ENCODE results near the gene HSPB8.

The HSPB8 gene

DNA sequence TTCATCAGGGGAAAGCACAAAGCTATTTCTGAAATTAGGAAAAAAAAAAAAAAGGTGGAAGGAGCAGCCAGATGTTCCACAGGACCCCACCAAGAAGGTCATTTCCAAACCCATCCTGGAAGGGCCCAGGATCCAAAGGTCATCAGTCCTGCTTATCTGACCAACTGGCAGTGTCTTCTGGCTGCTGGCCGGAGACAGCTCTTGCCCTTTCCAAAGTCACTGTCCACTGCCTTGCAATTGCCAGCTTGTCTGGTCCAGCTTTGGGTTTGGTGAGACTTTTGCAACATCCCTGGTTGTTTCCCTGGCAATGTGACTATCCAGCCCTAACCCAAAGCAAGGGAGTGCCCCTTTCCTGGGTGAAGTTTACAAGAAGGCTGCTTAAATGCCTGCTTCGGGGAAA lies 18.9 kb upstream of the HSPB8 start:
- no peaks in the 10 kb centered on the region for H3K27me3 ChIP-seq (ENCODE audit: insufficient read depth, low read depth)
- no peak for TF ChIP-seq CTCF (conservative IDR thresholded peaks at IDR 0.05; ENCODE audit: low read depth, low read length)
- H3K9ac ChIP-seq: no peak overlapping the region
- H3K4me2 ChIP-seq: no peak overlapping the region
- H2AFZ ChIP-seq (ENCODE audit: low read depth): no peak overlapping the region
- no peaks in the 10 kb centered on the region for H4K20me1 ChIP-seq (ENCODE audit: insufficient read depth)
- no peak overlapping the region for H3K27ac ChIP-seq
- H3K79me2 ChIP-seq (ENCODE audit: insufficient read depth, low read depth): no peaks in the 10 kb centered on the region
- no peak overlapping the region for H3K4me3 ChIP-seq (IDR thresholded peaks at IDR 0.05; ENCODE audit: insufficient read depth, low read depth, low read length)
- H3K4me1 ChIP-seq (ENCODE audit: low read depth, poor library complexity, severe bottlenecking): no peaks in the 10 kb centered on the region
- H3K36me3 ChIP-seq (ENCODE audit: insufficient read depth): no peaks in the 10 kb centered on the region

GRCh38 chr12:119167902-119168301 lies 10.8 kb upstream of the HSPB8 start:
- Histone ChIP-seq H3K9ac (no peak overlapping the region), H4K20me1 (ENCODE audit: insufficient read depth) (no peaks in the 10 kb centered on the region)

DNA sequence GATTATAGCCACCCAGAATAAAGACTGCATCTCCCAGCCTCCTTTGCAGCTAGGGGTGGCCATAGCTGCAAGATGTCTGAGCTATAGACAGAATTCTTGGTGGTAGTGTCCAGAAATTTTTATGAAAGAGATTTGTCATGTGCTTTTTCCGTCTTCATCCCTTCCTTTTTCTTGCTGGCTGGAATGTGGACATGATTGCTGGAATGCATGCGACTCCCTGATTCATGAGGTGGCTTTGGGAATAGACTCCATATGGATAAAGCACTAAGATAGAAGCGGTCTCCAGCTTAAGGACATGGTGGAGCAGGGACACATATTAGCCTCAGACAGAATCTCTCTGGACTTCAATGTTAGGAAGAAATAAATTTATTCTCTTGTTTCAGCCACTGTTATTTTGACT lies 10.0 kb upstream of the HSPB8 start:
- Histone ChIP-seq H3K4me2 (no peak overlapping the region), H3K27ac (no peak overlapping the region), H3K9ac (no peak overlapping the region), H3K36me3 (ENCODE audit: insufficient read depth) (no peaks in the 10 kb centered on the region), H4K20me1 (ENCODE audit: insufficient read depth) (no peaks in the 10 kb centered on the region), H2AFZ (ENCODE audit: low read depth) (no peak overlapping the region), H3K4me1 (ENCODE audit: low read depth, poor library complexity, severe bottlenecking) (no peaks in the 10 kb centered on the region), H3K79me2 (ENCODE audit: insufficient read depth, low read depth) (no peaks in the 10 kb centered on the region), H3K27me3 (ENCODE audit: insufficient read depth, low read depth) (no peaks in the 10 kb centered on the region), H3K4me3 (IDR thresholded peaks at IDR 0.05; ENCODE audit: insufficient read depth, low read depth, low read length) (no peak overlapping the region)
- TF ChIP-seq CTCF (conservative IDR thresholded peaks at IDR 0.05; ENCODE audit: low read depth, low read length): no peak

More at GRCh38 chr12:119167902-119168301, 10.8 kb upstream of the HSPB8 start:
- TF ChIP-seq CTCF (conservative IDR thresholded peaks at IDR 0.05; ENCODE audit: low read depth, low read length): no peak
- H3K4me3 ChIP-seq (IDR thresholded peaks at IDR 0.05; ENCODE audit: insufficient read depth, low read depth, low read length): no peak overlapping the region
- H3K79me2 ChIP-seq (ENCODE audit: insufficient read depth, low read depth): no peaks in the 10 kb centered on the region
- no peak overlapping the region for H3K4me2 ChIP-seq
- no peaks in the 10 kb centered on the region for H3K27me3 ChIP-seq (ENCODE audit: insufficient read depth, low read depth)
- H2AFZ ChIP-seq (ENCODE audit: low read depth): no peak overlapping the region
- no peaks in the 10 kb centered on the region for H3K4me1 ChIP-seq (ENCODE audit: low read depth, poor library complexity, severe bottlenecking)
- no peaks in the 10 kb centered on the region for H3K36me3 ChIP-seq (ENCODE audit: insufficient read depth)
- H3K27ac ChIP-seq: no peak overlapping the region

DNA sequence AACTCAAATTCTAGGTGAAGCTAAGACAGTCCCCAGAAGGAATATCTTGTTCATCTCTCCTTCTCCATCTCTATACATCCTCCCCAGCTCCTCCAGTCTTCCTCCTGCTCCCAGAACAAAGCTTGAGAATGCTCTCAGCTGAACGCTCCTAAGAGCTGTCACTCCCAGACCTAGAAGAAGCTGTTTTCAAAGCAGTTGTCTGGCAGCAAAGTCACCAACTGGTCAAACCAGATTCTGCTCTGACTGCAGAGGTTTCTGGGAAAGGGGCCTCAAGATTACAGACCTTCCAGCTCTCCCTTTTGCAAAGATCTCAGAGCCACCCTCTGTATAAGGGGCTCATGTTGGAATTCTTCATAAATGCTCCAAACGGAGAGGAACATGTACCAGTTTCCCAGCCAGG lies 9.6 kb upstream of the HSPB8 start:
- Histone ChIP-seq H3K4me3 (IDR thresholded peaks at IDR 0.05; ENCODE audit: insufficient read depth, low read depth, low read length) (no peak overlapping the region), H3K9ac (no peak overlapping the region), H3K79me2 (ENCODE audit: insufficient read depth, low read depth) (no peaks in the 10 kb centered on the region), H4K20me1 (ENCODE audit: insufficient read depth) (no peaks in the 10 kb centered on the region), H3K36me3 (ENCODE audit: insufficient read depth) (no peaks in the 10 kb centered on the region), H3K27me3 (ENCODE audit: insufficient read depth, low read depth) (no peaks in the 10 kb centered on the region), H3K4me2 (no peak overlapping the region), H3K4me1 (ENCODE audit: low read depth, poor library complexity, severe bottlenecking) (no peaks in the 10 kb centered on the region), H3K27ac (no peak overlapping the region), H2AFZ (ENCODE audit: low read depth) (no peak overlapping the region)
- TF ChIP-seq CTCF (conservative IDR thresholded peaks at IDR 0.05; ENCODE audit: low read depth, low read length): no peak

Measured in KMS-11 (cell line).